Memory B cell (primary cell): ENCODE data around the gene CMA1.
"Not testable (repeated sequence)": the region's sequence is repeated elsewhere in the genome, so short reads cannot be mapped to it uniquely, and the experiment has no call there.

ENCODE experiments used
- ATAC-seq: fragments of 150-1000 bp; cut with Tn5 transposase; 2 replicates; pipeline ENCODE4 v1.10.0; 2021; ENCODE audit warnings: low read depth, mild to moderate bottlenecking, moderate library complexity
- DNase-seq, 2 donors: peaks; one replicate each; pipeline ENCODE4 v3.0.0; 2022; ENCODE audit warnings: low spot score in 2 of 2
- H3K27ac Mint-ChIP-seq: one replicate; pipeline ENCODE4 v1.8.0; 2022; ENCODE audit warnings: mild to moderate bottlenecking, moderate library complexity, mixed read lengths
- H3K27me3 Mint-ChIP-seq: one replicate; pipeline ENCODE4 v1.8.0; 2022; ENCODE audit warnings: mixed read lengths
- H3K36me3 Mint-ChIP-seq: one replicate; pipeline ENCODE4 v1.8.0; 2022; ENCODE audit warnings: mild to moderate bottlenecking, mixed read lengths
- H3K4me1 Mint-ChIP-seq: one replicate; pipeline ENCODE4 v1.8.0; 2022; ENCODE audit warnings: mixed read lengths
- H3K4me3 Mint-ChIP-seq: one replicate; pipeline ENCODE4 v1.8.0; 2022; ENCODE audit warnings: mild to moderate bottlenecking, moderate library complexity, mixed read lengths
- H3K9me3 Mint-ChIP-seq: one replicate; pipeline ENCODE4 v1.8.0; 2022; ENCODE audit warnings: mixed read lengths

The CMA1 gene

GRCh38 chr14:24483604-24484252 is 24.3 kb downstream of the CMA1 start:
- Mint-ChIP-seq H3K4me1 (peaks cover 17% of the 10 kb centered on the region), H3K36me3 (no peaks in the 10 kb centered on the region), H3K4me3 (no peak overlapping the region), H3K27me3 (no peaks in the 10 kb centered on the region), H3K9me3 (no peaks in the 10 kb centered on the region), H3K27ac (peak overlapping the region; percentile 53)
- ATAC-seq (peak; percentile 64), DNase-seq (no peak)

GRCh38 chr14:24482699-24483303 is 25.3 kb downstream of the CMA1 start:
- not testable (repeated sequence) for ATAC-seq, H3K9me3 Mint-ChIP-seq, H3K27ac Mint-ChIP-seq, H3K4me3 Mint-ChIP-seq, H3K36me3 Mint-ChIP-seq, DNase-seq, H3K27me3 Mint-ChIP-seq
- H3K4me1 Mint-ChIP-seq: peaks cover 22% of the 10 kb centered on the region

DNA sequence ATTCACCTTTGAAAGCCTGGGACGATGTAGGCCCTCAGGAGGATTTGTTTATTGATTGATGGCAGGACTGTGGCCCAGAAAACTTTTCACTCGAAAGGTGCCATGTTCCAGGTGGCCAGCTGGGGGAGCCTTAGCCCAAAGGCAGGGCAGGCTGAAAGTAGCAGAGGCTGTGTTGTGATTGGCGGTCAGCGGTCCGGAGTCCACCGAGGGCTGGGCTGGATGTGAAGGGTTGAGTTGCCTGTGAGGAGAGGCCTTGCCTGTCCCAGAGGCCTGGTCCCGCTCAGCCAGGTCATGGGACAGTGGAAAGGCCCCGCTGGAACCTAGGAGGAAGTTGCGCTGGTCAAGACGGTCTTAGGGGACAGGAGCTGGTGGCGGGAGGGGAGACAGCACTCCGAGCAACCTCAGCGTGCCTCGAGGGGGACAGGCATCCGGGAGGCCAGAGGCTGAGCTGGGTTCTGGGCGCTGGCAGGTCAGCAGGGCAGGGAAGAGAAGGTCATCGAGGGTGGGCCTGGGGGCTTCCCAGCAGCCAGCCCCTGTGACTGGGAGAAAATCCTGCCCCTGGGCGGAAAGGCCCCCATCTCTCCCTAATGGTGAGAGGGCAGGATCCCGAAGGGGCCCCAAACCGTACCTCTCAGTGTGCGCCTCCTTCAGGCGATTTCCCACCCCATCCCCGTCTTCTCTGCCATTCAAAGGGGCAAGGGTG is 26.3 kb downstream of the CMA1 start:
- DNase-seq: peak; percentile 29 to 37
- Mint-ChIP-seq H3K9me3 (no peaks in the 10 kb centered on the region), H3K36me3 (no peaks in the 10 kb centered on the region), H3K4me3 (peak overlapping the region; percentile 90), H3K27ac (peak overlapping the region; percentile 89), H3K27me3 (no peaks in the 10 kb centered on the region), H3K4me1 (peaks cover 23% of the 10 kb centered on the region)
- peak; percentile 84 for ATAC-seq

DNA sequence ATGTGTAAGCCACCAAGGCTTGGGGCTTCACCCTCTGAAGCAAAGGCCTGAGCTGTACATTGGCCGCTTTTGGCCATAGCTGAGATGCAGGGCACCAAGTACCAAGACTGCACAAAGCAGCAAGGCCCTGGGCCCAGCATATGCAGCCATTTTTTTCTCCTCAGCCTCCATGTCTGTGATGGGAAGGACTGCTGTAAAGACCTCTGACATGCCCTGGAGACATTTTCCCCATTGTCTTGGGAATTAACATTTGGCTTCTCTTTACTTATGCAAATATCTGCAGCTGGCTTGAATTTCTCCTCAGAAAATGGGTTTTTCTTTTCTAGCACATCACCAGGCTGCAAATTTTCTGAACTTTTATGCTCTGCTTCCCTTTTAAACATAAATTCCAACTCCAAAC is 28.1 kb downstream of the CMA1 start:
- H3K9me3 Mint-ChIP-seq, H3K27ac Mint-ChIP-seq, ATAC-seq, H3K27me3 Mint-ChIP-seq, H3K4me3 Mint-ChIP-seq, DNase-seq, H3K36me3 Mint-ChIP-seq: not testable (repeated sequence)
- peaks cover 23% of the 10 kb centered on the region for H3K4me1 Mint-ChIP-seq

DNA sequence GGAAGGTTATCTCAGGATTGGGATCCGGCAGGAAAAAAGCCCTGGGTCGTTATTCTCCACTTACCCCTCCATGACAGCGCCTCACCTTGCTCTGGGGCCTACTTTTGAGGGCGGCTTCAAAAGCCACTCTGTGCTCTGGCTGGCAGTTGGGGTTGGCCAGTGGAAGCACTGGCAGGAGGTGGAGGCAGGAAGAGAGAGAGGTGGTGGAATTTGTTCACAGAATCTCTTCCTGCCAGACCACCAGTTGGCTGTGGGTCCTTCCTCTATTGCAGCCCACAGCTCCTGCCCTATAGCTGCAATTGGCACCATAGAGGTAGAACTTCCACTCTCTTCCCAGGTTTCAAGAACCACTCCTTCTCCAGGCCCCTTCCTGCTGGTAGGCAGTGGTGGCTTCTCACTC is 32.8 kb downstream of the CMA1 start:
- ATAC-seq (no peak), DNase-seq (no peak)
- Mint-ChIP-seq H3K9me3 (no peaks in the 10 kb centered on the region), H3K27me3 (no peaks in the 10 kb centered on the region), H3K4me3 (no peak overlapping the region), H3K27ac (no peak overlapping the region), H3K36me3 (peaks cover 6% of the 10 kb centered on the region), H3K4me1 (peaks cover 6% of the 10 kb centered on the region)

- H3K4me1 Mint-ChIP-seq: peaks cover 4% of the 10 kb centered on the region
- H3K4me3 Mint-ChIP-seq: no peak overlapping the region
- peaks cover 6% of the 10 kb centered on the region for H3K36me3 Mint-ChIP-seq
- H3K9me3 Mint-ChIP-seq: no peaks in the 10 kb centered on the region
- no peak overlapping the region for H3K27ac Mint-ChIP-seq
- ATAC-seq (no peak), DNase-seq (no peak)
- no peaks in the 10 kb centered on the region for H3K27me3 Mint-ChIP-seq
Observed at GRCh38 chr14:24473211-24473610, 34.9 kb downstream of the CMA1 start.

DNA sequence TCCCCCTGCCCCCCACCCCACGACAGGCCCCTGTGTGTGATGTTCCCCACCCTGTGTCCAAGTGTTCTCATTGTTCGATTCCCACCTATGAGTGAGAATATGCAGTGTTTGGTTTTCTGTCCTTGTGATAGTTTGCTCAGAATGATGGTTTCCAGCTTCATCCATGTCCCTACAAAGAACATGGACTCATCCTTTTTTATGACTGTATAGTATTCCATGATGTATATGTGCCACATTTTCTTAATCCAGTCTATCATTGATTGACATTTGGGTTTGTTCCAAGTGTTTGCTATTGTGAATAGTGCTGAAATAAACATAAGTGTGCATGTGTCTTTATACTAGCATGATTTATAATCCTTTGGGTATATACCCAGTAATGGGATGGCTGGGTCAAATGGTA is 37.6 kb downstream of the CMA1 start:
- DNase-seq, ATAC-seq, H3K4me1 Mint-ChIP-seq, H3K9me3 Mint-ChIP-seq, H3K27me3 Mint-ChIP-seq, H3K4me3 Mint-ChIP-seq, H3K27ac Mint-ChIP-seq: not testable (repeated sequence)
- peaks cover 10% of the 10 kb centered on the region for H3K36me3 Mint-ChIP-seq

DNA sequence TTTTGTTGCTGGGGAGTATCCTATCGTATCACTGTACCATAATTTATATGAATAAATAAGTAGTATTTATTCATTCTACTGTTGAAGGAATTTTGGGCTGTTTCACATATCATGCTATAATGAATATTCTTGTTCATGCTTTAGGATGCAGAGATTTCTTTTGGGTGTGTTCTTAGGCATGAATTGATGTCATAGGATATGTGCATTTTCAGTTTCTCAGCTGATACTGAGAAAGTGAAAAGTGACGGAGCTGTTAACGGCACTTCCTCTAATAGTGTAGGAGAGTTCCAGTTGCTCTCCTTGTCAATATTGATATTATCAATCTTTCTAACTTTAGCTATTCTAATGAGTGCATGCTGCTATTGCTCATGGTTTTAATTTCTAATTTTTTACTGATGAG is 42.3 kb downstream of the CMA1 start:
- Mint-ChIP-seq H3K27me3 (no peaks in the 10 kb centered on the region), H3K4me3 (no peak overlapping the region), H3K27ac (no peak overlapping the region), H3K36me3 (peaks cover 7% of the 10 kb centered on the region), H3K4me1 (peaks cover 7% of the 10 kb centered on the region), H3K9me3 (no peaks in the 10 kb centered on the region)
- DNase-seq: no peak
- no peak for ATAC-seq

GRCh38 chr14:24465368-24465767 is 42.7 kb downstream of the CMA1 start:
- ATAC-seq: no peak

GRCh38 chr14:24463884-24464785 is 43.9 kb downstream of the CMA1 start:
- Mint-ChIP-seq H3K36me3 (peaks cover 13% of the 10 kb centered on the region), H3K4me1 (peaks cover 7% of the 10 kb centered on the region), H3K27me3 (no peaks in the 10 kb centered on the region), H3K27ac (no peak overlapping the region), H3K4me3 (no peak overlapping the region), H3K9me3 (no peaks in the 10 kb centered on the region)
- ATAC-seq (no peak), DNase-seq (no peak)

More at GRCh38 chr14:24465368-24465767, 42.7 kb downstream of the CMA1 start:
- Mint-ChIP-seq H3K4me1 (peaks cover 7% of the 10 kb centered on the region), H3K36me3 (peaks cover 10% of the 10 kb centered on the region), H3K27me3 (no peaks in the 10 kb centered on the region), H3K9me3 (no peaks in the 10 kb centered on the region), H3K4me3 (no peak overlapping the region), H3K27ac (no peak overlapping the region)
- no peak for DNase-seq

DNA sequence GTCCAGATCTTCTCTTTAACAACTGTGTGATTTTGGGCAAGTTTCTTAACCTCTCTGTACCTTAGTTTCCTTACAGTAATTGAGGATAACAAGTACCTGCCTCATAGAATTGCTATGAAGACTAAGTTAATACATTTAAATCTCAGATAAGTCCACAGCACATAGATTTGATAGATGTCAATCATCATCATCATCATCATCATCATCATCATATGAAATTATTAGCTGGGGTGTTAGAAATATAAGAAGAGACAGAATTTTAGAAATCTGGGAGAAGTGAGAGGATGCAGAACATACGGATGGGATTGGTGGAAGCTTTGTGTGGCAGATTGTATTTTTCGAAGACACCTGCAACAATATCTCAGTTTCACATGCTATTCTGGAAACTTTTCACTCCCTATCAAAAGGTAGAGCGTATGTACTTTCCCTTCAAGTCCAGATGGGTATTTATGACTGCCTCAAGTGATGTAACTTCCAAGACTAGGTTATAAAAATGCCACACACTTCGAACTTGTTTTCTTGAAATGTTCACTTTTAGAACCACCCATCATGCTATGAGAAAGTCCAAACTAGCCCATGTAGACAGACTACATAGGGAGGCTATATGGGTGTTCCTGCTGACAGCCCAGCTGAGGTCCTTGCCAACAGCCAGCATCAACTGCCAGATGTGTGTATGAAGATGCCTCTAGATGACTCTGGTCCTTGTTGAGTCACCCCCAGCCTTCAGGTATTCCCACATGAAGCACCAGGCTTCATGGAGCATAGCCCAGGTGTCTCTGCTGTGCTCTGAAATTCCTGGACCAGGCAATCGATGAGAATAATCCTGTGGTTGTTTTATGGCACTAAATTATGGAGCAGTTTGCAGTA is 44.8 kb downstream of the CMA1 start:
- DNase-seq: no peak
- ATAC-seq: no peak
- H3K4me1 Mint-ChIP-seq: peaks cover 7% of the 10 kb centered on the region
- H3K4me3 Mint-ChIP-seq: no peak overlapping the region
- H3K27me3 Mint-ChIP-seq: no peaks in the 10 kb centered on the region
- H3K36me3 Mint-ChIP-seq: peaks cover 13% of the 10 kb centered on the region
- no peak overlapping the region for H3K27ac Mint-ChIP-seq
- no peaks in the 10 kb centered on the region for H3K9me3 Mint-ChIP-seq

DNA sequence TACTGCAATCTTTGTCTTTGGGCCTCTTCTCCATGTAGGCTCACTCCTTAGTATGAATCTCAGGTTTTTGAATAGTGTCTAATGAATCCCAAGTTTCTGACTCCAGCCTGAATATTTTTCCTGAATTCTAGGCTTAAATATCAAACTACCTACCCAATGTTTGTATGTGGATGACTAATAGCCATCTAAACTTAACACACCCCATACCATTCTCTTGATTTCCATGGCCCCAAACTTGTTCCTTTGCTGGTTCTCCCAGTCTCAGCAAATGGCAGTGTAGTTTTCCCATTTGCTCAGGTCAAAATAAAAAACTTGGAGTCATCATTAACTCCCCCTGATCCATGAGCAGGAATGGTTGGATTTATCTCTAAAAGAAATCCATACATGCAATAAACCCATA is 46.7 kb downstream of the CMA1 start:
- H3K4me1 Mint-ChIP-seq: peaks cover 7% of the 10 kb centered on the region
- H3K4me3 Mint-ChIP-seq: no peak overlapping the region
- H3K36me3 Mint-ChIP-seq: peaks cover 12% of the 10 kb centered on the region
- ATAC-seq: no peak
- no peak overlapping the region for H3K27ac Mint-ChIP-seq
- no peaks in the 10 kb centered on the region for H3K27me3 Mint-ChIP-seq
- DNase-seq: no peak
- no peaks in the 10 kb centered on the region for H3K9me3 Mint-ChIP-seq

GRCh38 chr14:24459331-24459730 is 48.7 kb downstream of the CMA1 start:
- Mint-ChIP-seq H3K36me3 (peaks cover 13% of the 10 kb centered on the region), H3K4me1 (peaks cover 4% of the 10 kb centered on the region), H3K27me3 (no peaks in the 10 kb centered on the region), H3K9me3 (no peaks in the 10 kb centered on the region), H3K27ac (no peak overlapping the region), H3K4me3 (no peak overlapping the region)
- DNase-seq (no peak), ATAC-seq (no peak)
